Neural cell (in vitro differentiated cells): ENCODE results near the gene CNTNAP5. TPM values are rescaled to one million over a fixed set of nuclear protein-coding genes. Genes with fewer than 3 reads are reported as not detected.

ENCODE experiments used
- H2AFZ ChIP-seq: fragments of 200-600, 300-800 bp; sonication (generic), shearing (Covaris generic); 2 replicates; pipeline ENCODE4 v1.6.0; 2014; ENCODE audit warnings: low read depth, mild to moderate bottlenecking, antibody characterized with exemption, low read length, moderate library complexity
- H3F3A ChIP-seq: fragments of 200-600 bp; shearing (Covaris generic); 2 replicates; pipeline ENCODE4 v1.6.1; 2016; ENCODE audit warnings: mild to moderate bottlenecking, moderate library complexity, mixed read lengths, antibody characterized with exemption, low read length; ENCODE audit not compliant: insufficient read depth, poor library complexity, severe bottlenecking
- H3K27ac ChIP-seq: fragments of 200-600, 300-800 bp; sonication (generic), shearing (Covaris generic); 2 replicates; pipeline ENCODE4 v1.5.1; 2014; ENCODE audit warnings: mild to moderate bottlenecking, low read length, moderate library complexity
- H3K27me3 ChIP-seq: fragments of 300-800, 200-600 bp; sonication (generic), shearing (Covaris generic); 2 replicates; pipeline ENCODE4 v1.6.0; 2014; ENCODE audit warnings: mild to moderate bottlenecking, low read depth, low read length, moderate library complexity; ENCODE audit not compliant: insufficient read depth
- H3K36me3 ChIP-seq: fragments of 300-800, 200-600 bp; sonication (generic), shearing (Covaris generic); 2 replicates; pipeline ENCODE4 v1.5.1; 2014; ENCODE audit warnings: mild to moderate bottlenecking, antibody characterized with exemption, low read length, moderate library complexity; ENCODE audit not compliant: insufficient read depth
- H3K4me2 ChIP-seq: fragments of 300-800, 200-600 bp; sonication (generic), shearing (Covaris generic); 2 replicates; pipeline ENCODE4 v1.6.0; 2014; ENCODE audit warnings: mild to moderate bottlenecking, low read length
- H3K4me3 ChIP-seq: fragments of 300-800, 200-600 bp; sonication (generic), shearing (Covaris generic); 2 replicates; pipeline ENCODE4 v1.5.1; 2014; ENCODE audit warnings: mild to moderate bottlenecking, low read length, moderate library complexity
- H3K79me2 ChIP-seq: fragments of 200-600 bp; shearing (Covaris generic); replicated peaks from 2 replicates; pipeline ENCODE4 v1.6.0; 2014; ENCODE audit warnings: mild to moderate bottlenecking, low read length, moderate library complexity; ENCODE audit not compliant: insufficient read depth
- H3K9ac ChIP-seq: fragments of 300-800, 200-600 bp; sonication (generic), shearing (Covaris generic); 2 replicates; pipeline ENCODE4 v1.6.1; 2016; ENCODE audit warnings: mild to moderate bottlenecking, low read length, mixed read lengths
- H3K9me2 ChIP-seq: fragments of 200-600 bp; shearing (Covaris generic); 2 replicates; pipeline ENCODE4 v1.6.1; 2016; ENCODE audit warnings: mild to moderate bottlenecking, low read length, mixed read lengths; ENCODE audit not compliant: insufficient read depth
- H3K9me3 ChIP-seq: fragments of 200-600, 300-800 bp; sonication (generic), shearing (Covaris generic); 2 replicates; pipeline ENCODE4 v1.6.1; 2016; ENCODE audit warnings: mild to moderate bottlenecking, mixed run types, low read length, moderate library complexity, mixed read lengths
- H4K20me1 ChIP-seq: fragments of 200-600 bp; shearing (Covaris generic); 2 replicates; pipeline ENCODE4 v1.6.1; 2016; ENCODE audit warnings: mild to moderate bottlenecking, mixed run types; ENCODE audit not compliant: insufficient read depth
- CTCF ChIP-seq: fragments of 450-650 bp; IDR thresholded peaks from 2 replicates; pipeline ENCODE4 v1.5.1; 2014; ENCODE audit warnings: antibody characterized with exemption, mild to moderate bottlenecking, moderate library complexity; ENCODE audit not compliant: poor library complexity, severe bottlenecking
- EP300 ChIP-seq: fragments of 450-650 bp; conservative IDR thresholded peaks from 2 replicates; pipeline ENCODE4 v1.6.1; 2014; ENCODE audit warnings: antibody characterized with exemption, mild to moderate bottlenecking, moderate library complexity; ENCODE audit not compliant: poor library complexity, severe bottlenecking
- EZH2 ChIP-seq: fragments of 200-600, 300-800 bp; shearing (Covaris generic), sonication (generic); IDR thresholded peaks from 2 replicates; pipeline ENCODE4 v1.6.1; 2014; ENCODE audit warnings: antibody characterized with exemption, low read length, borderline replicate concordance, mild to moderate bottlenecking; ENCODE audit not compliant: insufficient read depth, poor library complexity, severe bottlenecking
- MXI1 ChIP-seq: fragments of 450-650 bp; conservative IDR thresholded peaks from 2 replicates; pipeline ENCODE4 v1.6.1; 2014; ENCODE audit warnings: antibody characterized with exemption, mild to moderate bottlenecking; ENCODE audit not compliant: poor library complexity, severe bottlenecking
- POLR2AphosphoS5 ChIP-seq: IDR thresholded peaks from 2 replicates; pipeline ENCODE4 v1.6.1; 2012
- RAD21 ChIP-seq: fragments of 450-650 bp; conservative IDR thresholded peaks from 2 replicates; pipeline ENCODE4 v1.6.1; 2014; ENCODE audit warnings: antibody characterized with exemption, mild to moderate bottlenecking, moderate library complexity
- REST ChIP-seq: IDR thresholded peaks from 2 replicates; pipeline ENCODE4 v1.6.1; 2012; ENCODE audit warnings: borderline replicate concordance
- SMC3 ChIP-seq: fragments of 450-650 bp; conservative IDR thresholded peaks from 2 replicates; pipeline ENCODE4 v1.6.1; 2014; ENCODE audit warnings: antibody characterized with exemption, mild to moderate bottlenecking, moderate library complexity; ENCODE audit not compliant: poor library complexity
- TAF1 ChIP-seq: IDR thresholded peaks from 2 replicates; pipeline ENCODE4 v1.6.1; 2012; ENCODE audit warnings: low read depth
- polyA plus RNA-seq: library from polyadenylated mRNA; depleted of rRNA; stranded (reverse); fragments of >200 nt; gene quantifications from 2 replicates; pipeline ENCODE4 v1.2.3, GENCODE V29; 2014

CNTNAP5 gene
- polyA plus RNA-seq, 1 donor from 2014 or later, result 19.3 TPM

- Histone ChIP-seq H3K9me2 (no peaks in the 10 kb centered on the region), H3K79me2 (no peaks in the 10 kb centered on the region), H3K4me2 (no peak overlapping the region), H4K20me1 (no peaks in the 10 kb centered on the region), H3K4me3 (no peak overlapping the region), H3K9me3 (no peaks in the 10 kb centered on the region), H3K9ac (no peak overlapping the region), H3F3A (no peaks in the 10 kb centered on the region), H3K27ac (no peak overlapping the region), H3K36me3 (peaks cover 8% of the 10 kb centered on the region), H3K27me3 (no peaks in the 10 kb centered on the region), H2AFZ (no peak overlapping the region)
- no peak for TF ChIP-seq EP300
Measured at GRCh38 chr2:124482044-124482443, 457.0 kb downstream of the CNTNAP5 start.

GRCh38 chr2:124482551-124482950, 457.5 kb downstream of the CNTNAP5 start:
- Histone ChIP-seq H2AFZ (no peak overlapping the region), H3K36me3 (peaks cover 8% of the 10 kb centered on the region), H3K4me2 (no peak overlapping the region), H3K27ac (no peak overlapping the region), H3K9ac (no peak overlapping the region), H3K9me2 (no peaks in the 10 kb centered on the region), H4K20me1 (no peaks in the 10 kb centered on the region), H3K9me3 (no peaks in the 10 kb centered on the region), H3K79me2 (no peaks in the 10 kb centered on the region), H3K27me3 (no peaks in the 10 kb centered on the region), H3K4me3 (no peak overlapping the region), H3F3A (no peaks in the 10 kb centered on the region)
- TF ChIP-seq POLR2AphosphoS5, result no peak
- TF ChIP-seq CTCF, result no peak
- no peak for TF ChIP-seq SMC3
- no peak for TF ChIP-seq MXI1
- TF ChIP-seq REST, result no peak
- TF ChIP-seq EP300, result no peak
- TF ChIP-seq TAF1, result no peak
- no peak for TF ChIP-seq RAD21

- no peak for TF ChIP-seq REST
- TF ChIP-seq CTCF, result no peak
- no peak for TF ChIP-seq MXI1
- no peak for TF ChIP-seq TAF1
- TF ChIP-seq EP300, result no peak
- no peak for TF ChIP-seq POLR2AphosphoS5
- TF ChIP-seq EZH2, result no peak
- no peak for TF ChIP-seq SMC3
- TF ChIP-seq RAD21, result no peak
Measured at GRCh38 chr2:124485659-124486058, 460.6 kb downstream of the CNTNAP5 start.

More at GRCh38 chr2:124485659-124486058, 460.6 kb downstream of the CNTNAP5 start:
- H3K36me3 ChIP-seq, result peaks cover 8% of the 10 kb centered on the region
- no peak overlapping the region for H3K4me2 ChIP-seq
- H3K9me3 ChIP-seq, result no peaks in the 10 kb centered on the region
- no peak overlapping the region for H3K27ac ChIP-seq
- no peak overlapping the region for H2AFZ ChIP-seq
- no peaks in the 10 kb centered on the region for H4K20me1 ChIP-seq
- no peaks in the 10 kb centered on the region for H3F3A ChIP-seq
- no peaks in the 10 kb centered on the region for H3K9me2 ChIP-seq
- no peaks in the 10 kb centered on the region for H3K27me3 ChIP-seq
- H3K9ac ChIP-seq, result no peak overlapping the region
- no peaks in the 10 kb centered on the region for H3K79me2 ChIP-seq
- H3K4me3 ChIP-seq, result no peak overlapping the region
